NB4 (cell line): ENCODE results near the gene RNU7-1.

Experiments used
- CTCF ChIP-seq: IDR thresholded peaks from one replicate; pipeline ENCODE4 v1.5.1; 2012; ENCODE audit warnings: low read depth, low read length
- POLR2A ChIP-seq: IDR thresholded peaks from 2 replicates; pipeline ENCODE4 v1.6.1; 2011; ENCODE audit warnings: mild to moderate bottlenecking; ENCODE audit not compliant: insufficient read length; ENCODE audit errors: extremely low read depth
- TF ChIP-seq, protein P1 (sequence below): IDR thresholded peaks from 2 replicates; pipeline ENCODE4 v1.6.1; 2011; ENCODE audit warnings: low read depth, low read length

- TF ChIP-seq, protein P1, sequence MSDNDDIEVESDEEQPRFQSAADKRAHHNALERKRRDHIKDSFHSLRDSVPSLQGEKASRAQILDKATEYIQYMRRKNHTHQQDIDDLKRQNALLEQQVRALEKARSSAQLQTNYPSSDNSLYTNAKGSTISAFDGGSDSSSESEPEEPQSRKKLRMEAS: no peak
- TF ChIP-seq CTCF: no peak
- no peak for TF ChIP-seq POLR2A
Observed at GRCh38 chr12:6896846-6897435, 46.7 kb upstream of the RNU7-1 start.
